Measurements from ENCODE around the gene MAP2K4. TPM values are rescaled to one million over a fixed set of nuclear protein-coding genes. Genes with fewer than 3 reads are reported as not detected.

MAP2K4 gene
- total and polyA plus RNA-seq, 4 donors = 57.7 to 146 (median 70.7) TPM

DNA sequence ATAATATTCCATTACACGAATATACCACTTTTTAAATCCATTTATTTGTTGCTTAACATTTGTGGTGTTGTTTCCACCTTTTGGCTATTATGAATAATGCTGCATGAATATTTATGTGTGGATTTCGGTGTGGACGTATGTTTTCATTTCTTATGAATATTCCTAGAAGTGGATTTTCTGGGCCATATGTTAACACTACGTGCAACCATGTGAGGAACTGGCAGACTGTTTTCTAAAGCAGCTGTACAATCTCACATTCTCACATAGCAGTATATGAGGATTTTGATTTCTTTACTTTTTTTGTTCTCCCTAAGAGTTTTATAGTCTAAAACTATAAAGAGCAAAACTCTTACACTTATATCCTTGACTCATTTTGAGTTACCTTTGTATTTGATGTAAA, 143.4 kb downstream of the MAP2K4 start:
- no peaks in the 10 kb centered on the region for H3K4me1 ChIP-seq (ENCODE audit: control insufficient read depth, insufficient read depth, low read length)
- 92% methylated on average over 2 of the region's 4 CpGs for WGBS (ENCODE audit: insufficient coverage)
- peak in 1 of 6 donors; percentile 13 for DNase-seq (ENCODE audit: low read depth in 4 of 6, low spot score in 6 of 6)
- no peaks in the 10 kb centered on the region for H3K36me3 ChIP-seq (ENCODE audit: control insufficient read depth, insufficient read depth, low read length)
- no peaks in the 10 kb centered on the region for H3K27me3 ChIP-seq (ENCODE audit: control insufficient read depth, insufficient read depth, low read length)
- H3K27ac ChIP-seq (ENCODE audit: low read depth, low read length) = no peak overlapping the region
- no peaks in the 10 kb centered on the region for H3K9me3 ChIP-seq (ENCODE audit: control insufficient read depth, insufficient read depth, low read length)
- no peak overlapping the region for H3K4me3 ChIP-seq (ENCODE audit: low read depth, low read length)

DNA sequence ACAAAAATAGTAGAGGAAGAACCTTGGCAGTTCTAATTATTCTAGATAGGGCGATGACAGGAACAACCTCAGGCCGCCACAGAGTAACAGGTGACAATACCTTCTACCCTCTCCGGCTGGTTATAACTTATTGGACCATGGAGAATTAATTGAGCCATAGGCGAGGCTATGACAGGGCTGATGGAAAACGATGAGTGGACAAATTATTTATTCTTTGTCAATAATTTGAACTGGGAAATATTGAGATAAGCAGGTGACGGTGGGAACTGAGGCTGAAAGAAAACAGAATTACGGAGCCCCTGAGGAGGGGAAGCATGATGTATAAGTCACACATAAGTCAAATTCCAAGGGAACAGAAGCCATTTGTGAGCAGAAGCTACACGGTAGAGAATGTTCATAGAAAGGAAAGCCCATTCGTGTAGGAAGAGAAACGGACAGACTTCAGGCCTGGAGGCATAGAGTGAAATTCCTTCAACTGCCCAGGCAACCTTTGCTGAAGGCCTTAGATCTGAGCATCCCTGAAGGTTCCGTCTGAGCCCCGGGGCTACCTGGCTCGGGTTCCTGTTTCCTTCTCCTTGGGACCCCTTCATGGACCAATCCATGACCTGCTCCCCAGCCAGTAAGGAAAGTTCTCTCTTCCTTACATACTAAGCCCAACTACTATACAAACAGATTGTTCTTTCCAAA, 158.1 kb downstream of the MAP2K4 start:
- no peaks in the 10 kb centered on the region for H3K4me1 ChIP-seq (ENCODE audit: control insufficient read depth, insufficient read depth, low read length)
- no peak overlapping the region for H3K4me3 ChIP-seq (ENCODE audit: low read depth, low read length)
- WGBS (ENCODE audit: insufficient coverage) = 79% methylated on average over 9 of the region's 13 CpGs
- H3K27ac ChIP-seq (ENCODE audit: low read depth, low read length) = no peak overlapping the region
- no peaks in the 10 kb centered on the region for H3K9me3 ChIP-seq (ENCODE audit: control insufficient read depth, insufficient read depth, low read length)
- no peaks in the 10 kb centered on the region for H3K36me3 ChIP-seq (ENCODE audit: control insufficient read depth, insufficient read depth, low read length)
- DNase-seq (ENCODE audit: low read depth in 4 of 6, low spot score in 6 of 6) = no peak
- no peaks in the 10 kb centered on the region for H3K27me3 ChIP-seq (ENCODE audit: control insufficient read depth, insufficient read depth, low read length)

GRCh38 chr17:12180644-12181261, 160.1 kb downstream of the MAP2K4 start:
- Histone ChIP-seq H3K4me1 (ENCODE audit: control insufficient read depth, insufficient read depth, low read length) (no peaks in the 10 kb centered on the region), H3K27ac (ENCODE audit: low read depth, low read length) (no peak overlapping the region), H3K36me3 (ENCODE audit: control insufficient read depth, insufficient read depth, low read length) (no peaks in the 10 kb centered on the region), H3K9me3 (ENCODE audit: control insufficient read depth, insufficient read depth, low read length) (no peaks in the 10 kb centered on the region), H3K27me3 (ENCODE audit: control insufficient read depth, insufficient read depth, low read length) (no peaks in the 10 kb centered on the region), H3K4me3 (ENCODE audit: low read depth, low read length) (no peak overlapping the region)
- 30% methylated on average over 1 of the region's 7 CpGs for WGBS (ENCODE audit: insufficient coverage)
- peak; percentile 35 to 93 (median 56) for DNase-seq (ENCODE audit: low read depth in 4 of 6, low spot score in 6 of 6)

DNA sequence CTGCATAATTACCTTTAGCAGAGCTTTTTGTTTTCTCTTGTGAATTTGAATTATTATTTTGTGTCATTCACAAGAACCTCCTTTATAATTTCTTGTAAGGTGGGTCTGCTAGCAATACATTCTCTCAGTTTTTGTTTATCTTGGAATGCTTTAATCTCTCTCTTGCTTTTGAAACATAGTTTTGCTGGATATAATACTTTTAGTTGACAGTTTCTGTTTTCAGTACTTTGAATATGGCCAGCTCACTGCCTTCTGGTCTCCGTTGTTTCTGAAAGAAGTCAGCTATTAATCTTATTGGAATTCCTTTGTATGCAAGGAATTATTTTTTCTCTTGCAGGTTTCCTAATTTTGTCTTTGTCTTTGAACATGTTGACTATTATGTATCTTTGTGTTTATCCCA, 167.0 kb downstream of the MAP2K4 start:
- Histone ChIP-seq H3K36me3 (ENCODE audit: control insufficient read depth, insufficient read depth, low read length) (no peaks in the 10 kb centered on the region), H3K9me3 (ENCODE audit: control insufficient read depth, insufficient read depth, low read length) (peaks cover 2% of the 10 kb centered on the region), H3K27me3 (ENCODE audit: control insufficient read depth, insufficient read depth, low read length) (no peaks in the 10 kb centered on the region), H3K4me3 (ENCODE audit: low read depth, low read length) (no peak overlapping the region), H3K4me1 (ENCODE audit: control insufficient read depth, insufficient read depth, low read length) (no peaks in the 10 kb centered on the region), H3K27ac (ENCODE audit: low read depth, low read length) (no peak overlapping the region)
- DNase-seq (ENCODE audit: low read depth in 4 of 6, low spot score in 6 of 6) = no peak
- WGBS (ENCODE audit: insufficient coverage) = 100% methylated on average over 1 of the region's 1 CpG

GRCh38 chr17:12193144-12193735, 172.6 kb downstream of the MAP2K4 start:
- 80% methylated on average over 1 of the region's 3 CpGs for WGBS (ENCODE audit: insufficient coverage)
- H3K27ac ChIP-seq (ENCODE audit: low read depth, low read length) = no peak overlapping the region

More at GRCh38 chr17:12193144-12193735, 172.6 kb downstream of the MAP2K4 start:
- no peak for DNase-seq (ENCODE audit: low read depth in 4 of 6, low spot score in 6 of 6)
- no peaks in the 10 kb centered on the region for H3K36me3 ChIP-seq (ENCODE audit: control insufficient read depth, insufficient read depth, low read length)
- no peaks in the 10 kb centered on the region for H3K27me3 ChIP-seq (ENCODE audit: control insufficient read depth, insufficient read depth, low read length)
- no peaks in the 10 kb centered on the region for H3K4me1 ChIP-seq (ENCODE audit: control insufficient read depth, insufficient read depth, low read length)
- H3K4me3 ChIP-seq (ENCODE audit: low read depth, low read length) = no peak overlapping the region
- H3K9me3 ChIP-seq (ENCODE audit: control insufficient read depth, insufficient read depth, low read length) = no peaks in the 10 kb centered on the region

Small RNA genes within 50 kb of the gene (small RNA-seq; reads per million reads assigned to genes)
- gene MIR744 (ENCODE audit: low replicate concordance) = 60.7 reads per million, percentile 98 among the genes with 10 or more reads in this experiment
- gene RNU11-2P (ENCODE audit: low replicate concordance) = not detected

Other genes with a start within 250 kb of the MAP2K4 start
- gene ZNF18, start 23.4 kb upstream of the MAP2K4 start, total RNA-seq = 10 to 100 TPM; 16.2 to 16.5 TPM
- 10 to 100 TPM; 10.1 to 12.0 TPM for gene ZNF18, start 23.4 kb upstream of the MAP2K4 start, polyA plus RNA-seq (ENCODE audit: insufficient read length in 2 of 2)

Data from spinal cord (tissue), 10 donors.